Liver (tissue), 3 donors: ENCODE results near the gene TAS2R38.

Experiments used
- ATF3 ChIP-seq: IDR thresholded peaks from 2 replicates; pipeline ENCODE4 v1.6.1; 2016; ENCODE audit warnings: antibody characterized with exemption
- CTCF ChIP-seq: fragments of 150-350 bp; IDR thresholded peaks from 2 replicates; pipeline ENCODE4 v1.5.1; 2017; ENCODE audit warnings: improper control_type of control experiment, low read depth, low read length; ENCODE audit not compliant: missing input control
- FOXA1 ChIP-seq: IDR thresholded peaks from 2 replicates; pipeline ENCODE4 v1.6.1; 2016; ENCODE audit warnings: antibody characterized with exemption
- JUND ChIP-seq, 2 donors: IDR thresholded peaks; 2 replicates each; pipeline ENCODE4 v1.6.1; 2016; ENCODE audit warnings: antibody characterized with exemption in 2 of 2
- MAX ChIP-seq: IDR thresholded peaks from 2 replicates; pipeline ENCODE4 v1.6.1; 2016; ENCODE audit warnings: antibody characterized with exemption
- SP1 ChIP-seq: IDR thresholded peaks from 2 replicates; pipeline ENCODE4 v1.6.1; 2018; ENCODE audit warnings: antibody characterized with exemption, mild to moderate bottlenecking
- TAF1 ChIP-seq: conservative IDR thresholded peaks from 2 replicates; pipeline ENCODE4 v1.6.1; 2016; ENCODE audit warnings: antibody characterized with exemption, mild to moderate bottlenecking
- donor health status: healthy.
- donor health status: healthy.

GRCh38 chr7:141930211-141930610 lies 43.4 kb downstream of the TAS2R38 start:
- no peak for TF ChIP-seq TAF1
- TF ChIP-seq CTCF = no peak
- TF ChIP-seq MAX = no peak
- TF ChIP-seq ATF3 = no peak
- no peak for TF ChIP-seq FOXA1
- no peak for TF ChIP-seq SP1
- no peak for TF ChIP-seq JUND (IDR thresholded peaks at IDR 0.05)
